Liver (tissue), 3 donors: ENCODE measurements around the gene RAB39B.

Source experiments
- GABPA ChIP-seq, 2 donors: IDR thresholded peaks in 1 of 2; conservative IDR thresholded peaks in 1 of 2; 2 replicates each; pipeline ENCODE4 v1.6.1; 2016; ENCODE audit warnings: antibody characterized with exemption in 2 of 2, mild to moderate bottlenecking in 1 of 2, moderate library complexity in 1 of 2
- RAD21 ChIP-seq, 2 donors: IDR thresholded peaks; 2 replicates each; pipeline ENCODE4 v1.6.1; 2016; ENCODE audit warnings: antibody characterized with exemption in 2 of 2, mild to moderate bottlenecking in 2 of 2
- TAF1 ChIP-seq: conservative IDR thresholded peaks from 2 replicates; pipeline ENCODE4 v1.6.1; 2016; ENCODE audit warnings: antibody characterized with exemption, mild to moderate bottlenecking
- TF ChIP-seq, protein P1 (sequence below): fragments of 150-350 bp; IDR thresholded peaks from 2 replicates; pipeline ENCODE4 v1.5.1; 2017; ENCODE audit warnings: improper control_type of control experiment, low read depth, low read length; ENCODE audit not compliant: missing input control
- TF ChIP-seq, protein P2 (sequence below): IDR thresholded peaks from 2 replicates; pipeline ENCODE4 v1.6.1; 2016; ENCODE audit warnings: antibody characterized with exemption
- donor health status: healthy.
- donor health status: healthy.

DNA sequence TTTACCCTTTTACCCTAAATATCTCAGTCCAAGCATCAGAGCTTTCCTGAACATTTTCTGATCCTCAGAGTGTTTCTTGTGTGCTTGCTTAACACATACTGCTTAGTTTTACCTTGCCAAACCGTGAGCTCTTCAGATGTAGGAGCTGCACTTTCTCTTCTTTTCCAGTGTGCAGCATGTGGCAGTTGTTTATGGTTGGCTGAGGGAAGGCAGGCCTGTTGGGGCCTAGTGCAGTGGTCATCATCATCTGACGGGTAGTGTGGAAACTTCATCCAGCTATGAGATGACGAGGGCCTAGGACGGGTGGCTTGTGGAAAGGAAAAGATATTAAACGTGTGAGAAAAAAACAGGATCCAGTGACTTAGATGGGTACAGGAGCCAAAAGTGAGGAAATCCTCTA, 26.6 kb downstream of the RAB39B start:
- TF ChIP-seq, protein P1, sequence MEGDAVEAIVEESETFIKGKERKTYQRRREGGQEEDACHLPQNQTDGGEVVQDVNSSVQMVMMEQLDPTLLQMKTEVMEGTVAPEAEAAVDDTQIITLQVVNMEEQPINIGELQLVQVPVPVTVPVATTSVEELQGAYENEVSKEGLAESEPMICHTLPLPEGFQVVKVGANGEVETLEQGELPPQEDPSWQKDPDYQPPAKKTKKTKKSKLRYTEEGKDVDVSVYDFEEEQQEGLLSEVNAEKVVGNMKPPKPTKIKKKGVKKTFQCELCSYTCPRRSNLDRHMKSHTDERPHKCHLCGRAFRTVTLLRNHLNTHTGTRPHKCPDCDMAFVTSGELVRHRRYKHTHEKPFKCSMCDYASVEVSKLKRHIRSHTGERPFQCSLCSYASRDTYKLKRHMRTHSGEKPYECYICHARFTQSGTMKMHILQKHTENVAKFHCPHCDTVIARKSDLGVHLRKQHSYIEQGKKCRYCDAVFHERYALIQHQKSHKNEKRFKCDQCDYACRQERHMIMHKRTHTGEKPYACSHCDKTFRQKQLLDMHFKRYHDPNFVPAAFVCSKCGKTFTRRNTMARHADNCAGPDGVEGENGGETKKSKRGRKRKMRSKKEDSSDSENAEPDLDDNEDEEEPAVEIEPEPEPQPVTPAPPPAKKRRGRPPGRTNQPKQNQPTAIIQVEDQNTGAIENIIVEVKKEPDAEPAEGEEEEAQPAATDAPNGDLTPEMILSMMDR: no peak
- TF ChIP-seq TAF1 (no peak), GABPA (IDR thresholded peaks at IDR 0.05 in 1 of 2, conservative IDR thresholded peaks at IDR 0.05 in 1 of 2) (no peak), RAD21 (IDR thresholded peaks at IDR 0.05) (no peak)
- TF ChIP-seq, protein P2, sequence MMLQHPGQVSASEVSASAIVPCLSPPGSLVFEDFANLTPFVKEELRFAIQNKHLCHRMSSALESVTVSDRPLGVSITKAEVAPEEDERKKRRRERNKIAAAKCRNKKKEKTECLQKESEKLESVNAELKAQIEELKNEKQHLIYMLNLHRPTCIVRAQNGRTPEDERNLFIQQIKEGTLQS: no peak
